HTR-8/SVneo (cell line): Measurements from ENCODE around the gene AWAT2.

Experiments
- DNase-seq: peaks from one replicate; pipeline ENCODE4 v3.0.0; 2011; ENCODE audit warnings: low spot score, mixed read lengths; ENCODE audit not compliant: insufficient read length
- FAIRE-seq: peaks from 2 replicates; lab custom pipeline; 2011; peaks lifted over from hg19 to GRCh38; lab: Jason Lieb, UNC

Gene AWAT2

GRCh38 chrX:70042399-70043371, 7.1 kb downstream of the AWAT2 start:
- FAIRE-seq (no peak), DNase-seq (no peak)

GRCh38 chrX:70041993-70042392, 7.7 kb downstream of the AWAT2 start:
- no peak for FAIRE-seq
- DNase-seq, result no peak

- DNase-seq (no peak), FAIRE-seq (no peak)
Measured at GRCh38 chrX:70039758-70040157, 10.0 kb downstream of the AWAT2 start.

GRCh38 chrX:70038951-70039350, 10.8 kb downstream of the AWAT2 start:
- no peak for DNase-seq
- no peak for FAIRE-seq

DNA sequence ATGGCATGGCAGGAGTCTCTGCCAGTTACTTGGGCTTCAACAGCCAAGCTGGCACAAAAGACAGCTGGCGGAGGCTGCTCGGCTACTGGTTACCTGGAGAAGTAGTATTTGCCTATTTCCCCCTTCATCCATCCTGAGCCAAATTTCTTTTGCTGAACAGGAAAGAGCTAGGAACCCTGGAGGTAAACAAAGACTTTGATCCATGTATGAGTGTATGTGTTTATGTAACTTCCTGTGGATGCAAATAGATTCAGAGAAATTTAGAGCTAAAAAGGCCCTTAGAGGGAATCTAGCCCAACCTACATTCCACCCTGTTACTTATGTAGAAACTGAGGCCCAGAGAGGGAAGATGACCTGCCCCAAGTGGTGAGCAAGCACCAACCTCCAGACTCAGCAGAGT, 11.2 kb downstream of the AWAT2 start:
- no peak for FAIRE-seq
- DNase-seq, result no peak

GRCh38 chrX:70034646-70035045, 15.1 kb downstream of the AWAT2 start:
- no peak for DNase-seq
- FAIRE-seq, result no peak

DNA sequence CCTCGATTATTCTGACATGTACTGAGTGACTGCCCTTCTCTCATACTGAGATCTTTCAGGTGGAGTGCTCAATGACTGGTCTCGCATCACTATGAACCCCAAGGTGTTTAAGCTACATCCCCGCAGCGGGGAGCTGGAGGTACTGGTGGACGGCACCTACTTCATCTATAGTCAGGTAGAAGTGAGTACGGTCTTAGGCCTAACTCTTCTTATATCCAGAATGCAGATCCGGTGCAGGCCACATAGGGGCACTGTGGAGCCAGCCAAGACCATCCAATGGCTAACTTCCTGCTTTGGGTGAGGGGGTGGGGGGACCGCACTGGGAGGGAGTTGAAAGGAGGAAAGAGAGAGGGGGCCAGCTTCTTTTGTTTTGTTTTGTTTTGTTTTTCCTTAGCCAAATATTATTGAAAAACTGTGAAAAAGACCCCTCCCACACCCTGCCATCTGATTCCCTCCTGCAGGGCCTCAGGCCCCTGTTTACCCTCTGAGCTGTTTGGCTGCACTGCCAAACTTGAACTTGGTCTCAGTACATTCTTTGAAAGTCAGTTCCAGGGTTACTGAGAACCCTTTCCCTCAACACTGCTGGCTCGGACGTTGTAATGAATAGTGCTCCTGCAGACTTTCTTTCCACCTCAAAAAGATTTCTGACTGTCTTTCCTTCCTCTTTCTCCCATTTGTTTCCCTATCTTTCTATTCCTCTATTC, 16.2 kb downstream of the AWAT2 start:
- DNase-seq, result peak; percentile 37
- FAIRE-seq, result no peak

DNA sequence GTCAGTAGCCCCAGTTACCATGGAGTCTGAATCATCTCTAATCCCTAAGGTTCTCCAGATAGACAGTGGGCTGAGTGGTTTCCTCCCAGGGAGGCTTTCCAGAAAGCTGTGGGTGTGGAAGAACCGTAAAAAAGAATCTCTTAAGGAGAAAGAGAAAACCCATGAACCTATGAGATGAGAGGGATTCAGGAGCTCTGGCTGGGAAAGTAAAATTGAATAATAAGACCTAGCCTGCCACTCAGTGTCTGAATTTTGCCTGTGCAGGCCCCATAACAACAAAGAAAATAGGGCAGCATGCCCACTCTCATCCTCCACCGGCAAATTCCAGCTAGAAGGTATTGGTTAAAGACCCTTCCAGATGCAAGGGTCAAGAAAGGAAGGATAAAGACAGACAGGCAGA, 16.9 kb downstream of the AWAT2 start:
- FAIRE-seq (no peak), DNase-seq (no peak)

- FAIRE-seq (peak; percentile 20), DNase-seq (peak; percentile 66)
Measured at GRCh38 chrX:70030301-70030767, 19.4 kb downstream of the AWAT2 start.

- no peak for DNase-seq
- peak; percentile 64 for FAIRE-seq
Measured at GRCh38 chrX:70029863-70030262, 19.9 kb downstream of the AWAT2 start.

DNA sequence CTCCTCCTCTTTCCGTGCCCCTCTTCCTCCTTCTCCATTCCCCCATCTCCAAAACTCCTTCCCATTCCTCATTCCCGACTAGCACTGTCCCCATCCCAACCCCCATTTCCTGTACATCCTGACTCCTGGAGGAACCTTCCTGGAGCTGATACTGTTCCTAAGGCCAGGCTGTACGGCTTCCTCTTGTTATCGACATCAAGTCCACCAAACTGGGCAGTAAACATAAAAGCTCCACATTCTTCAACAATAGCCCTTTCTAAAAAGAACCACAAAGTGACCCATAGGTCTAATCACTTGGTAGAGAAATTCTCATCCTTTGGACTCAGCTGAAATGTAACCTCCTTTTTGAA, 22.9 kb downstream of the AWAT2 start:
- DNase-seq, result no peak
- FAIRE-seq, result no peak

GRCh38 chrX:70026112-70026850, 23.5 kb downstream of the AWAT2 start:
- no peak for FAIRE-seq
- DNase-seq, result no peak

- DNase-seq (no peak), FAIRE-seq (no peak)
Measured at GRCh38 chrX:70025464-70025863, 24.3 kb downstream of the AWAT2 start.

GRCh38 chrX:70022616-70023015, 27.1 kb downstream of the AWAT2 start:
- no peak for FAIRE-seq
- DNase-seq, result no peak

GRCh38 chrX:70016513-70016912, 33.2 kb downstream of the AWAT2 start:
- FAIRE-seq (no peak), DNase-seq (no peak)

- FAIRE-seq, result no peak
Measured at GRCh38 chrX:70013466-70014381, 36.0 kb downstream of the AWAT2 start.

DNA sequence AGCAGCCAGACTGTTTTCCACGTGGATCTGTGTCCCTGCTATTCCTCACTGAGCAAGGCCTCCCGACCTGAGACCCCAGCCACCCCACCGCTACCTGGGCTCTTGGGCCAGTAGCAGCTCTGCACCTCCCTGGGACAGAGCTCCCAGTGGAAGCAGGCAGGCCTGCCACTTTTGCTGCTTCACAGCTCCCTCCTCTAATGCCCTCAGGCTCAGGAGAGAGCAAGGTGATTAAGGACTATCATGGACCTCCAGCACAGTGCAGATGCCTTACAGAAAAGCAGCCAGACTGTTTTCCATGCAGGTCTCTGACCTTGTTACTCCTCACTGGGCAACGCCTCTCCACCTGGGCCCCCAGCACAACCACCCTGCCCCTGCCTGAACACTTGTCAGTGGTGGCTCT, 37.0 kb downstream of the AWAT2 start:
- DNase-seq (no peak), FAIRE-seq (no peak)

More at GRCh38 chrX:70013466-70014381, 36.0 kb downstream of the AWAT2 start:
- DNase-seq, result no peak

DNA sequence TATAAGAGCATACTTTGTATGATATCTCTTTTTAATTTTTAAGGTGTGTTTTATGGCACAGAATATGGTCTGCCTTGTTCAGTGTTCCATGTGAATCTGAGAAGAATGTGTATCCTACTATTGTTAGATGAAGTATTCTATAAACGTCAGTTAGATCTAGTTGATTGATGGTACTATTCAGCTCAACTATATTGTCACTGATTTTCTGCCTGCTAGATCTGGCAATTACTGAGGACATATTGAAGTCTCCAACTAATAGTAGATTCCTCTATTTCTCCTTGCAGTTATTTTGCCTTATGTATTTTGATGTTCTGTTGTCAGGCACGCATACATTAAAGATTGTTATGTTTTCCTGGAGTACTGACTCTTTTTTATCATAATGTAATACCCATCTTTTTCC, 39.8 kb downstream of the AWAT2 start:
- no peak for DNase-seq
- FAIRE-seq, result no peak

DNA sequence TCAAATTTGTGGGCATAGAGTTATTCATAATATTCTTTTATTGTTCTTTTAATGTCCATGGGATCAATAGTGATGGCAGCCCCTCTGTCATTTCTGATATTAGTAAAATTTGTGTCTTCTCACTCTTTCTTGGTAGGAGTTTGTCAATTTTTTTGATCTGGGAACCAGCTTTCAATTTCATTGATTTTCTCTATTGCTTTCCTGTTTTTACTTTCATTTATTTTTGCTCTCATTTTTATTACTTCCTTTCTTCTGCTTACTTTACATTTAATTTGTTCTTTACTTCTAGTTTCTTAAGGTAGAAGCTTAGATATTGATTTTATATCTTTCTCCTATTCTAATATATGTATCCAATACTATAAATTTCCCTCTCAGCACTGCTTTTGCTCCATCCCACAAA, 40.7 kb downstream of the AWAT2 start:
- no peak for DNase-seq
- FAIRE-seq, result no peak

- DNase-seq (no peak), FAIRE-seq (no peak)
Measured at GRCh38 chrX:70007946-70008345, 41.8 kb downstream of the AWAT2 start.
